CD4-positive, alpha-beta T cell treated with Interleukin-12 subunit alpha and Interleukin-12 subunit beta, for 1 hour (primary cell): ENCODE measurements around the gene GMDS.

Experiments used
- DNase-seq: peaks from one replicate; pipeline ENCODE4 v3.0.0-alpha.2; 2020

The GMDS gene

GRCh38 chr6:2033544-2033943 lies 211.9 kb downstream of the GMDS start:
- DNase-seq = no peak

- no peak for DNase-seq
Measured at GRCh38 chr6:2030682-2031244, 214.6 kb downstream of the GMDS start.

- no peak for DNase-seq
Measured at GRCh38 chr6:2029952-2030351, 215.5 kb downstream of the GMDS start.

- DNase-seq = no peak
Measured at GRCh38 chr6:2029130-2029794, 216.1 kb downstream of the GMDS start.

- DNase-seq = no peak
Measured at GRCh38 chr6:2028457-2029038, 216.9 kb downstream of the GMDS start.

- no peak for DNase-seq
Measured at GRCh38 chr6:2026133-2026532, 219.3 kb downstream of the GMDS start.

- no peak for DNase-seq
Measured at GRCh38 chr6:2021713-2022125, 223.7 kb downstream of the GMDS start.

GRCh38 chr6:2020909-2021308 lies 224.5 kb downstream of the GMDS start:
- DNase-seq = no peak

- no peak for DNase-seq
Measured at GRCh38 chr6:2019051-2019450, 226.4 kb downstream of the GMDS start.

GRCh38 chr6:2016040-2016439 lies 229.4 kb downstream of the GMDS start:
- DNase-seq = no peak

- no peak for DNase-seq
Measured at GRCh38 chr6:2008383-2008976, 236.9 kb downstream of the GMDS start.

- no peak for DNase-seq
Measured at GRCh38 chr6:2007165-2007564, 238.2 kb downstream of the GMDS start.

GRCh38 chr6:2004888-2005287 lies 240.5 kb downstream of the GMDS start:
- DNase-seq = no peak

GRCh38 chr6:2000962-2001361 lies 244.4 kb downstream of the GMDS start:
- no peak for DNase-seq

GRCh38 chr6:1997702-1998101 lies 247.7 kb downstream of the GMDS start:
- DNase-seq = no peak

GRCh38 chr6:1995636-1996035 lies 249.8 kb downstream of the GMDS start:
- no peak for DNase-seq

GRCh38 chr6:1993042-1993441 lies 252.4 kb downstream of the GMDS start:
- no peak for DNase-seq

GRCh38 chr6:1991332-1991878 lies 254.0 kb downstream of the GMDS start:
- no peak for DNase-seq

- no peak for DNase-seq
Measured at GRCh38 chr6:1988843-1989242, 256.6 kb downstream of the GMDS start.

- no peak for DNase-seq
Measured at GRCh38 chr6:1987640-1988039, 257.8 kb downstream of the GMDS start.

GRCh38 chr6:1986454-1987243 lies 258.8 kb downstream of the GMDS start:
- no peak for DNase-seq

GRCh38 chr6:1984346-1984994 lies 260.9 kb downstream of the GMDS start:
- no peak for DNase-seq

- DNase-seq = no peak
Measured at GRCh38 chr6:1983850-1984249, 261.6 kb downstream of the GMDS start.
